Liver (tissue), 9 donors: ENCODE results near the gene NME8. TPM values are rescaled to one million over a fixed set of nuclear protein-coding genes. Genes with fewer than 3 reads are reported as not detected.

Source experiments
- DNase-seq: peaks from one replicate; pipeline ENCODE4 v3.0.0-alpha.2; 2017; ENCODE audit warnings: low spot score
- H3K27ac ChIP-seq, 2 donors: one replicate each; pipeline ENCODE4 v1.7.0; 2013; ENCODE audit warnings: inconsistent platforms in 2 of 2, low read length in 2 of 2, control low read depth in 1 of 2, low read depth in 1 of 2, mild to moderate bottlenecking in 1 of 2
- H3K27me3 ChIP-seq, 4 donors: one replicate each; pipeline versions ENCODE4 v1.6.1 to v1.7.0; 2013; ENCODE audit warnings: low read length in 3 of 4, inconsistent platforms in 1 of 4, mild to moderate bottlenecking in 1 of 4, moderate library complexity in 1 of 4; ENCODE audit not compliant: control insufficient read depth in 4 of 4, insufficient read depth in 4 of 4
- H3K36me3 ChIP-seq, 4 donors: one replicate each; pipeline versions ENCODE4 v1.6.1 to v1.7.0; 2013; ENCODE audit warnings: low read length in 3 of 4, mild to moderate bottlenecking in 3 of 4, low read depth in 1 of 4, moderate library complexity in 1 of 4; ENCODE audit not compliant: control insufficient read depth in 4 of 4, insufficient read depth in 3 of 4
- H3K4me1 ChIP-seq, 4 donors: one replicate each; pipeline versions ENCODE4 v1.6.1 to v1.7.0; 2013; ENCODE audit warnings: low read length in 3 of 4, mild to moderate bottlenecking in 3 of 4, moderate library complexity in 1 of 4; ENCODE audit not compliant: control insufficient read depth in 4 of 4, insufficient read depth in 4 of 4
- H3K4me3 ChIP-seq, 3 donors: one replicate each; pipeline versions ENCODE4 v1.6.1 to v1.7.0; 2013; ENCODE audit warnings: low read length in 3 of 3, control low read depth in 1 of 3, low read depth in 1 of 3, mild to moderate bottlenecking in 1 of 3
- H3K9ac ChIP-seq, 2 donors: one replicate each; pipeline ENCODE4 v1.7.0; 2013; ENCODE audit warnings: low read length in 2 of 2, mild to moderate bottlenecking in 2 of 2, moderate library complexity in 2 of 2, control low read depth in 1 of 2, low read depth in 1 of 2
- H3K9me3 ChIP-seq, 4 donors: one replicate each; pipeline versions ENCODE4 v1.6.1 to v1.7.0; 2013; ENCODE audit warnings: low read length in 3 of 4; ENCODE audit not compliant: control insufficient read depth in 4 of 4
- EGR1 ChIP-seq, 2 donors: IDR thresholded peaks; 2 replicates each; pipeline ENCODE4 v1.6.1; 2016 to 2018; ENCODE audit warnings: antibody characterized with exemption in 2 of 2, low read depth in 2 of 2
- FOXA1 ChIP-seq: IDR thresholded peaks from 2 replicates; pipeline ENCODE4 v1.6.1; 2016; ENCODE audit warnings: antibody characterized with exemption
- FOXA2 ChIP-seq: IDR thresholded peaks from 2 replicates; pipeline ENCODE4 v1.6.1; 2016; ENCODE audit warnings: antibody characterized with exemption
- GABPA ChIP-seq, 2 donors: IDR thresholded peaks in 1 of 2; conservative IDR thresholded peaks in 1 of 2; 2 replicates each; pipeline ENCODE4 v1.6.1; 2016; ENCODE audit warnings: antibody characterized with exemption in 2 of 2, mild to moderate bottlenecking in 1 of 2, moderate library complexity in 1 of 2
- HNF4A ChIP-seq, 2 donors: conservative IDR thresholded peaks; 2 replicates each; pipeline ENCODE4 v1.6.1; 2016; ENCODE audit warnings: antibody characterized with exemption in 2 of 2, mild to moderate bottlenecking in 2 of 2
- HNF4G ChIP-seq: IDR thresholded peaks from 2 replicates; pipeline ENCODE4 v1.6.1; 2016; ENCODE audit warnings: antibody characterized with exemption
- NR2F2 ChIP-seq: IDR thresholded peaks from 2 replicates; pipeline ENCODE4 v1.6.1; 2016; ENCODE audit warnings: antibody characterized with exemption
- RAD21 ChIP-seq, 2 donors: IDR thresholded peaks; 2 replicates each; pipeline ENCODE4 v1.6.1; 2016; ENCODE audit warnings: antibody characterized with exemption in 2 of 2, mild to moderate bottlenecking in 2 of 2
- RXRA ChIP-seq, 2 donors: IDR thresholded peaks; 2 replicates each; pipeline ENCODE4 v1.6.1; 2017 to 2018; ENCODE audit warnings: antibody characterized with exemption in 2 of 2, mild to moderate bottlenecking in 1 of 2
- SP1 ChIP-seq: IDR thresholded peaks from 2 replicates; pipeline ENCODE4 v1.6.1; 2018; ENCODE audit warnings: antibody characterized with exemption, mild to moderate bottlenecking
- TAF1 ChIP-seq: conservative IDR thresholded peaks from 2 replicates; pipeline ENCODE4 v1.6.1; 2016; ENCODE audit warnings: antibody characterized with exemption, mild to moderate bottlenecking
- YY1 ChIP-seq: IDR thresholded peaks from 2 replicates; pipeline ENCODE4 v1.6.1; 2016; ENCODE audit warnings: antibody characterized with exemption, mild to moderate bottlenecking
- WGBS: extraction: QIAGEN DNeasy Blood & Tissue Kit; methylation state at CpG from one replicate; pipeline ENCODE4 v1.1.7; 2013; 5-methylcytosine and 5-hydroxymethylcytosine counted together
- polyA plus RNA-seq, 2 donors: library from polyadenylated mRNA; stranded (reverse) in 1 of 2; unstranded in 1 of 2; fragments of 200-250 nt in 1 of 2; fragments of >200 nt in 1 of 2; fragmentation: Nextera tagmentation in 1 of 2; extraction: Ambion mirVana in 1 of 2; gene quantifications; one replicate each; pipeline versions ENCODE4 v1.2.1 to v1.2.3, GENCODE V29; 2013 to 2015
- total RNA-seq, 2 donors: library from RNA; depleted of rRNA; stranded (reverse); fragments of >200 nt; gene quantifications; one replicate each; pipeline ENCODE4 v1.2.3, GENCODE V29; 2014
- TF ChIP-seq, protein P1 (sequence below): IDR thresholded peaks from 2 replicates; pipeline ENCODE4 v1.6.1; 2016; ENCODE audit warnings: antibody characterized with exemption
- TF ChIP-seq, protein P2 (sequence below): IDR thresholded peaks from 2 replicates; pipeline ENCODE4 v1.6.1; 2016; ENCODE audit warnings: antibody characterized with exemption
- donor health status: healthy.
- donor health status: healthy.
- donor health status: healthy.
- donor health status: healthy.
- donor health status: healthy.

NME8 gene
- total and polyA plus RNA-seq, 4 donors = 0.08 to 0.09 TPM; not detected in 2

GRCh38 chr7:37826825-37827224 is 21.6 kb upstream of the NME8 start:
- no peak for DNase-seq
- 30% methylated on average over 4 of the region's 4 CpGs for WGBS

DNA sequence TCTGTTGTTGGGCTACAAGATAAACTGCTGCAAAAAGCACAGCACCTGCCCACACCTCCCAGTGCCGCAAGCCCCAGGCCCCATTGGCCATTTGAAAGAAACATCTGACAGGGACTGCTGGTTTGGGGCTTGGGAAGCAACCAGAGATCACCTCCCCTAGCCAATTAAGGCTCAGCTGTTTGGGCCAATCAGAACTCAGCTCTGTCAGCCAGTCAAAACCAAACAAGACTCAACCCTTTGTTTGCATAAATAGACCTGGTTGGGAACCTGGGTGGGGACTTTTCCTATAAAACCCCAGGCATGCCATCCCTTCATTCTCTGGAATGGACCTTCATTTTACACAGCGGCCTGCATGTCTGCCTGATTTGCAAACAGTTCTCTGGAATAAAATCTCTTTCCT is 17.2 kb upstream of the NME8 start:
- 95% methylated on average over 2 of the region's 2 CpGs for WGBS
- DNase-seq = no peak
- H3K36me3 ChIP-seq = no peaks in the 10 kb centered on the region
- no peak for TF ChIP-seq SP1
- TF ChIP-seq, protein P1, sequence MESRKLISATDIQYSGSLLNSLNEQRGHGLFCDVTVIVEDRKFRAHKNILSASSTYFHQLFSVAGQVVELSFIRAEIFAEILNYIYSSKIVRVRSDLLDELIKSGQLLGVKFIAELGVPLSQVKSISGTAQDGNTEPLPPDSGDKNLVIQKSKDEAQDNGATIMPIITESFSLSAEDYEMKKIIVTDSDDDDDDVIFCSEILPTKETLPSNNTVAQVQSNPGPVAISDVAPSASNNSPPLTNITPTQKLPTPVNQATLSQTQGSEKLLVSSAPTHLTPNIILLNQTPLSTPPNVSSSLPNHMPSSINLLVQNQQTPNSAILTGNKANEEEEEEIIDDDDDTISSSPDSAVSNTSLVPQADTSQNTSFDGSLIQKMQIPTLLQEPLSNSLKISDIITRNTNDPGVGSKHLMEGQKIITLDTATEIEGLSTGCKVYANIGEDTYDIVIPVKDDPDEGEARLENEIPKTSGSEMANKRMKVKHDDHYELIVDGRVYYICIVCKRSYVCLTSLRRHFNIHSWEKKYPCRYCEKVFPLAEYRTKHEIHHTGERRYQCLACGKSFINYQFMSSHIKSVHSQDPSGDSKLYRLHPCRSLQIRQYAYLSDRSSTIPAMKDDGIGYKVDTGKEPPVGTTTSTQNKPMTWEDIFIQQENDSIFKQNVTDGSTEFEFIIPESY = no peak
- no peak for TF ChIP-seq TAF1
- TF ChIP-seq NR2F2 = no peak
- TF ChIP-seq GABPA (IDR thresholded peaks at IDR 0.05 in 1 of 2, conservative IDR thresholded peaks at IDR 0.05 in 1 of 2) = no peak
- TF ChIP-seq, protein P2, sequence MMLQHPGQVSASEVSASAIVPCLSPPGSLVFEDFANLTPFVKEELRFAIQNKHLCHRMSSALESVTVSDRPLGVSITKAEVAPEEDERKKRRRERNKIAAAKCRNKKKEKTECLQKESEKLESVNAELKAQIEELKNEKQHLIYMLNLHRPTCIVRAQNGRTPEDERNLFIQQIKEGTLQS = no peak
- TF ChIP-seq YY1 = no peak
- TF ChIP-seq HNF4A (conservative IDR thresholded peaks at IDR 0.05) = no peak
- no peak for TF ChIP-seq FOXA1
- TF ChIP-seq EGR1 (IDR thresholded peaks at IDR 0.05; ENCODE audit: low read depth in 2 of 2) = no peak
- TF ChIP-seq RXRA (IDR thresholded peaks at IDR 0.05) = no peak
- TF ChIP-seq RAD21 (IDR thresholded peaks at IDR 0.05) = no peak
- no peak overlapping the region for H3K9ac ChIP-seq
- H3K27me3 ChIP-seq = peaks cover 0 to 3% (median 0%) of the 10 kb centered on the region in 4 donors
- no peaks in the 10 kb centered on the region for H3K9me3 ChIP-seq
- no peak overlapping the region for H3K4me3 ChIP-seq
- no peak overlapping the region for H3K27ac ChIP-seq
- peaks cover 2 to 4% (median 4%) of the 10 kb centered on the region in 4 donors for H3K4me1 ChIP-seq

More at GRCh38 chr7:37826825-37827224, 21.6 kb upstream of the NME8 start:
- Histone ChIP-seq H3K36me3 (no peaks in the 10 kb centered on the region), H3K27ac (no peak overlapping the region), H3K27me3 (peaks cover 0 to 3% (median 0%) of the 10 kb centered on the region in 4 donors), H3K9me3 (no peaks in the 10 kb centered on the region), H3K9ac (no peak overlapping the region), H3K4me1 (no peaks in the 10 kb centered on the region), H3K4me3 (no peak overlapping the region)
- TF ChIP-seq EGR1 (IDR thresholded peaks at IDR 0.05; ENCODE audit: low read depth in 2 of 2) = no peak
- TF ChIP-seq HNF4A (conservative IDR thresholded peaks at IDR 0.05) = no peak
- no peak for TF ChIP-seq HNF4G
- no peak for TF ChIP-seq TAF1
- no peak for TF ChIP-seq SP1
- no peak for TF ChIP-seq YY1
- TF ChIP-seq NR2F2 = no peak

DNA sequence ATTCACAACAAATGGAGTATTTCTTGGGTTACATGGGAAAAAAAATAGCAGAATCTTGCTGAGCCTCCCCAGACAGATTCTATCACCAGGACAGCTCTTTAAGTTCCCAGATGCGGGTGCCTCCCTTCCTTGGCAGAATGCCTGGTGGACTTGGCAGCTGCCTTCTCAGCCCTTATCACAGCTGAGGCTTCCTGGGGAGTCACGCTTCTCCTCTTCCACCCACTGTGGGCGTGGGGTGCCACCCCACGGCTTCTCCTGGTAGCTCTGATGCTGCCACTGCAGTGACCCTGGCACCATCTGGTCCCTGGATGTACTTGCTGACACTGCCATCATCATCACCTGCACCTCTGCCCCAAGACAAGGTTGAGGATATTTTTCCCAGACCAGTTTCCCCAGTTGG is 16.2 kb upstream of the NME8 start:
- peak; percentile 75 for DNase-seq
- Histone ChIP-seq H3K27ac (no peak overlapping the region), H3K4me3 (no peak overlapping the region), H3K36me3 (no peaks in the 10 kb centered on the region), H3K27me3 (peaks cover 0 to 3% (median 0%) of the 10 kb centered on the region in 4 donors), H3K9ac (no peak overlapping the region), H3K9me3 (no peaks in the 10 kb centered on the region), H3K4me1 (peaks cover 2 to 4% (median 4%) of the 10 kb centered on the region in 4 donors)
- TF ChIP-seq, protein P2 = no peak
- no peak for TF ChIP-seq TAF1
- no peak for TF ChIP-seq FOXA2
- peak; percentile 36 to 47 for TF ChIP-seq RAD21 (IDR thresholded peaks at IDR 0.05)
- TF ChIP-seq NR2F2 = no peak
- WGBS = 37% methylated on average over 4 of the region's 4 CpGs
